WTC11 (cell line): ENCODE results near the gene A1BG. TPM values are rescaled to one million over a fixed set of nuclear protein-coding genes. Genes with fewer than 3 reads are reported as not detected.
A peak's percentile ranks its signal among the peaks of the same experiment; 100 is the strongest.

ENCODE experiments used
- ATAC-seq: fragments of 200-7000 bp; cut with Tn5 transposase; 2 replicates; pipeline ENCODE4 v1.10.0; 2021; ENCODE audit warnings: mild to moderate bottlenecking, moderate library complexity
- CTCF ChIA-PET: fragments of 300-600 bp; sonication (Branson Sonifier 250); formaldehyde crosslinking; loops from one replicate; lab custom pipeline; 2021; ENCODE audit warnings: antibody characterized with exemption; lab: Charles Lee
- POLR2A ChIA-PET: fragments of 350-600 bp; sonication (Branson Sonifier 250); formaldehyde crosslinking; loops from one replicate; lab custom pipeline; 2021; ENCODE audit warnings: antibody characterized with exemption; lab: Charles Lee
- DNase-seq: peaks from one replicate; pipeline ENCODE4 v3.0.0; 2021; ENCODE audit warnings: low spot score
- H3K27ac Mint-ChIP-seq: 2 replicates; pipeline ENCODE4 v1.8.0; 2021; ENCODE audit warnings: mixed read lengths
- H3K27me3 Mint-ChIP-seq: 2 replicates; pipeline ENCODE4 v1.8.0; 2021; ENCODE audit warnings: low read depth, mild to moderate bottlenecking, moderate library complexity, mixed read lengths
- H3K36me3 Mint-ChIP-seq: 2 replicates; pipeline ENCODE4 v1.8.0; 2021; ENCODE audit warnings: mixed read lengths
- H3K4me1 Mint-ChIP-seq: 2 replicates; pipeline ENCODE4 v1.8.0; 2022; ENCODE audit warnings: mixed read lengths
- H3K4me3 Mint-ChIP-seq: 2 replicates; pipeline ENCODE4 v1.8.0; 2021; ENCODE audit warnings: mild to moderate bottlenecking, moderate library complexity, mixed read lengths
- H3K9me3 Mint-ChIP-seq: 2 replicates; pipeline ENCODE4 v1.8.0; 2021; ENCODE audit warnings: mixed read lengths
- ATF1 ChIP-seq: sonication (generic); formaldehyde crosslinking; IDR thresholded peaks from 2 replicates; pipeline ENCODE4 v1.8.1; 2023; ENCODE audit warnings: mild to moderate bottlenecking, moderate library complexity, missing genetic modification reagents
- ELF4 ChIP-seq: sonication (generic); formaldehyde crosslinking; IDR thresholded peaks from 2 replicates; pipeline ENCODE4 v1.8.1; 2022; ENCODE audit warnings: low read depth, mild to moderate bottlenecking, moderate library complexity, missing genetic modification reagents
- ESRRA ChIP-seq: sonication (generic); formaldehyde crosslinking; IDR thresholded peaks from 2 replicates; pipeline ENCODE4 v1.8.1; 2022; ENCODE audit warnings: mild to moderate bottlenecking, missing genetic modification reagents, borderline replicate concordance
- JAZF1 ChIP-seq: fragments of 250-450 bp; sonication (Bioruptor Pico); IDR thresholded peaks from 2 replicates; pipeline ENCODE4 v1.9.0; 2021; ENCODE audit warnings: moderate library complexity, mild to moderate bottlenecking, inconsistent platforms
- TCF7 ChIP-seq: sonication (generic); formaldehyde crosslinking; IDR thresholded peaks from 2 replicates; pipeline ENCODE4 v1.8.0; 2022; ENCODE audit warnings: mild to moderate bottlenecking, low read depth, missing genetic modification reagents, moderate library complexity
- ZNF416 ChIP-seq: fragments of 250-450 bp; sonication (Bioruptor Pico); IDR thresholded peaks from 2 replicates; pipeline ENCODE4 v1.9.0; 2021; ENCODE audit warnings: mild to moderate bottlenecking, inconsistent platforms
- ZNF671 ChIP-seq: fragments of 250-450 bp; sonication (Bioruptor Pico); IDR thresholded peaks from 2 replicates; pipeline ENCODE4 v1.8.0; 2021; ENCODE audit warnings: mild to moderate bottlenecking
- total RNA-seq: library from RNA; stranded (reverse); gene quantifications from 3 replicates; pipeline ENCODE4 v1.2.3, GENCODE V29; 2021
- TF ChIP-seq, protein P1 (sequence below): sonication (generic); formaldehyde crosslinking; IDR thresholded peaks from 2 replicates; pipeline ENCODE4 v1.8.0; 2023; ENCODE audit warnings: mild to moderate bottlenecking, missing genetic modification reagents
- TF ChIP-seq, protein P2 (sequence below): fragments of 250-450 bp; sonication (Bioruptor Pico); IDR thresholded peaks from 2 replicates; pipeline ENCODE4 v1.9.0; 2021; ENCODE audit warnings: mild to moderate bottlenecking
- TF ChIP-seq, protein P3 (sequence below): sonication (generic); formaldehyde crosslinking; IDR thresholded peaks from 2 replicates; pipeline ENCODE4 v1.8.0; 2022; ENCODE audit warnings: mild to moderate bottlenecking, missing genetic modification reagents
- TF ChIP-seq, protein P4 (sequence below): fragments of 250-450 bp; sonication (Bioruptor Pico); IDR thresholded peaks from 2 replicates; pipeline ENCODE4 v2.1.2; 2022; ENCODE audit warnings: mild to moderate bottlenecking, moderate library complexity
- TF ChIP-seq, protein P5 (sequence below): sonication (generic); formaldehyde crosslinking; IDR thresholded peaks from 2 replicates; pipeline ENCODE4 v1.8.1; 2023; ENCODE audit warnings: mild to moderate bottlenecking, missing genetic modification reagents, moderate library complexity
- TF ChIP-seq, protein P6 (sequence below): sonication (generic); formaldehyde crosslinking; IDR thresholded peaks from 2 replicates; pipeline ENCODE4 v1.8.0; 2022; ENCODE audit warnings: mild to moderate bottlenecking, missing genetic modification reagents
- TF ChIP-seq, protein P7 (sequence below): sonication (generic); formaldehyde crosslinking; IDR thresholded peaks from 2 replicates; pipeline ENCODE4 v1.8.1; 2022; ENCODE audit warnings: low read depth, missing genetic modification reagents, borderline replicate concordance

A1BG gene
- total RNA-seq, 1 experiment from 2014 or later, result 24.3 TPM

DNA sequence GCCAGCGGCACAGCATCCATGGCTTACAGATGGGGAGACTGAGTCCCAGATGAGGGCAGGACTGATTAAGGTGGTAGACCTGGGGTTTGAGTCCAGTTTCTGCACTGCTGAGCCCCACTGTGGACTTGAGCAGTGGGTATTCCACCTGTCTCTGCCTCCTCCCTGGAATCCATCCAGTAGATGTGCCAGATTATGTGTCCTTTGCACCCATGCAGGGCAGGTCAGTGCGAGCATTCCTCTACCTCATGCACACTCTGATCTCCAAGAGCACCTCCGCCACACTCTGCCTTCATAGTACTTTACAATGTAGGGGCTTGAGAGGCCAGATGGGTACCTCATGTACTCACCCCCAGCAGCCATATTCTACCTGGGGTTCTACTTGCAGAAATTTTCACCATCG, 16.5 kb downstream of the A1BG start:
- Mint-ChIP-seq H3K27me3 (no peaks in the 10 kb centered on the region), H3K27ac (no peak overlapping the region), H3K9me3 (peaks cover 3% of the 10 kb centered on the region; the same call in 1 of the 2 replicates), H3K4me1 (no peaks in the 10 kb centered on the region), H3K36me3 (peaks cover 24% of the 10 kb centered on the region)
- no peak for ATAC-seq
- no peak for DNase-seq
- CTCF ChIA-PET, result no interaction called here
- TF ChIP-seq JAZF1 (CRISPR knock-in tag), result no peak
- TF ChIP-seq, protein P1, sequence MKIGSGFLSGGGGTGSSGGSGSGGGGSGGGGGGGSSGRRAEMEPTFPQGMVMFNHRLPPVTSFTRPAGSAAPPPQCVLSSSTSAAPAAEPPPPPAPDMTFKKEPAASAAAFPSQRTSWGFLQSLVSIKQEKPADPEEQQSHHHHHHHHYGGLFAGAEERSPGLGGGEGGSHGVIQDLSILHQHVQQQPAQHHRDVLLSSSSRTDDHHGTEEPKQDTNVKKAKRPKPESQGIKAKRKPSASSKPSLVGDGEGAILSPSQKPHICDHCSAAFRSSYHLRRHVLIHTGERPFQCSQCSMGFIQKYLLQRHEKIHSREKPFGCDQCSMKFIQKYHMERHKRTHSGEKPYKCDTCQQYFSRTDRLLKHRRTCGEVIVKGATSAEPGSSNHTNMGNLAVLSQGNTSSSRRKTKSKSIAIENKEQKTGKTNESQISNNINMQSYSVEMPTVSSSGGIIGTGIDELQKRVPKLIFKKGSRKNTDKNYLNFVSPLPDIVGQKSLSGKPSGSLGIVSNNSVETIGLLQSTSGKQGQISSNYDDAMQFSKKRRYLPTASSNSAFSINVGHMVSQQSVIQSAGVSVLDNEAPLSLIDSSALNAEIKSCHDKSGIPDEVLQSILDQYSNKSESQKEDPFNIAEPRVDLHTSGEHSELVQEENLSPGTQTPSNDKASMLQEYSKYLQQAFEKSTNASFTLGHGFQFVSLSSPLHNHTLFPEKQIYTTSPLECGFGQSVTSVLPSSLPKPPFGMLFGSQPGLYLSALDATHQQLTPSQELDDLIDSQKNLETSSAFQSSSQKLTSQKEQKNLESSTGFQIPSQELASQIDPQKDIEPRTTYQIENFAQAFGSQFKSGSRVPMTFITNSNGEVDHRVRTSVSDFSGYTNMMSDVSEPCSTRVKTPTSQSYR, result no peak
- TF ChIP-seq, protein P2, sequence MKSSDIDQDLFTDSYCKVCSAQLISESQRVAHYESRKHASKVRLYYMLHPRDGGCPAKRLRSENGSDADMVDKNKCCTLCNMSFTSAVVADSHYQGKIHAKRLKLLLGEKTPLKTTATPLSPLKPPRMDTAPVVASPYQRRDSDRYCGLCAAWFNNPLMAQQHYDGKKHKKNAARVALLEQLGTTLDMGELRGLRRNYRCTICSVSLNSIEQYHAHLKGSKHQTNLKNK (CRISPR knock-in tag), result no peak
- TF ChIP-seq, protein P3, sequence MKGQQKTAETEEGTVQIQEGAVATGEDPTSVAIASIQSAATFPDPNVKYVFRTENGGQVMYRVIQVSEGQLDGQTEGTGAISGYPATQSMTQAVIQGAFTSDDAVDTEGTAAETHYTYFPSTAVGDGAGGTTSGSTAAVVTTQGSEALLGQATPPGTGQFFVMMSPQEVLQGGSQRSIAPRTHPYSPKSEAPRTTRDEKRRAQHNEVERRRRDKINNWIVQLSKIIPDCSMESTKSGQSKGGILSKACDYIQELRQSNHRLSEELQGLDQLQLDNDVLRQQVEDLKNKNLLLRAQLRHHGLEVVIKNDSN (CRISPR knock-in tag), result no peak
- TF ChIP-seq, protein P4, sequence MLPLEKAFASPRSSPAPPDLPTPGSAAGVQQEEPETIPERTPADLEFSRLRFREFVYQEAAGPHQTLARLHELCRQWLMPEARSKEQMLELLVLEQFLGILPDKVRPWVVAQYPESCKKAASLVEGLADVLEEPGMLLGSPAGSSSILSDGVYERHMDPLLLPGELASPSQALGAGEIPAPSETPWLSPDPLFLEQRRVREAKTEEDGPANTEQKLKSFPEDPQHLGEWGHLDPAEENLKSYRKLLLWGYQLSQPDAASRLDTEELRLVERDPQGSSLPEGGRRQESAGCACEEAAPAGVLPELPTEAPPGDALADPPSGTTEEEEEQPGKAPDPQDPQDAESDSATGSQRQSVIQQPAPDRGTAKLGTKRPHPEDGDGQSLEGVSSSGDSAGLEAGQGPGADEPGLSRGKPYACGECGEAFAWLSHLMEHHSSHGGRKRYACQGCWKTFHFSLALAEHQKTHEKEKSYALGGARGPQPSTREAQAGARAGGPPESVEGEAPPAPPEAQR (CRISPR knock-in tag), result no peak
- no peak for TF ChIP-seq ZNF671 (CRISPR knock-in tag)
- TF ChIP-seq ESRRA, result no peak
- TF ChIP-seq ZNF416 (CRISPR knock-in tag), result no peak
- TF ChIP-seq, all 79 proteins: peak for 0
- POLR2A ChIA-PET, result no interaction called here
- H3K4me3 Mint-ChIP-seq, result no peak overlapping the region

DNA sequence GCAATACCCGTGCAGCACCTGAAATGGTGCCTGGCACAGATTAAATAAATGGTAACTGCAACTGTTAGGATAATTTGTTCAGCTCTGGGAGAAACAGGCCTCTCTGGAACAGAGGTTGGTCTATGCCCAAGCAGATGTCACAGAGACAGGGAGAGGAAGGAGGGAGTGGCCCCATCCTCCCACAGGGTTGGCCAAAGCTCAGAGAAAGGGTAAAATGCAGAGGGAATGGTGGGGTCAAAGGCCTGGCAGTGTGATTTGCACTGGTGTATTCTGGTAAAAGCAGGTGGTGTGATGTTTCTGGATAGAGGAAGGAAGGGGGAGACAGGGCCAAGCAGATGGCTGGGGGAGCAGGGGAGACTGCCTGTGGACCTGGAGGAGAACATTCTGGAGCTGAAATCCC, 17.1 kb downstream of the A1BG start:
- POLR2A ChIA-PET, result no interaction called here

More for the DNA sequence above, 17.1 kb downstream of the A1BG start:
- CTCF ChIA-PET, result no interaction called here
- H3K36me3 Mint-ChIP-seq, result peaks cover 24% of the 10 kb centered on the region
- TF ChIP-seq ATF1, result no peak
- TF ChIP-seq, protein P5, sequence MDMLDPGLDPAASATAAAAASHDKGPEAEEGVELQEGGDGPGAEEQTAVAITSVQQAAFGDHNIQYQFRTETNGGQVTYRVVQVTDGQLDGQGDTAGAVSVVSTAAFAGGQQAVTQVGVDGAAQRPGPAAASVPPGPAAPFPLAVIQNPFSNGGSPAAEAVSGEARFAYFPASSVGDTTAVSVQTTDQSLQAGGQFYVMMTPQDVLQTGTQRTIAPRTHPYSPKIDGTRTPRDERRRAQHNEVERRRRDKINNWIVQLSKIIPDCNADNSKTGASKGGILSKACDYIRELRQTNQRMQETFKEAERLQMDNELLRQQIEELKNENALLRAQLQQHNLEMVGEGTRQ (CRISPR knock-in tag), result no peak
- TF ChIP-seq, protein P6, sequence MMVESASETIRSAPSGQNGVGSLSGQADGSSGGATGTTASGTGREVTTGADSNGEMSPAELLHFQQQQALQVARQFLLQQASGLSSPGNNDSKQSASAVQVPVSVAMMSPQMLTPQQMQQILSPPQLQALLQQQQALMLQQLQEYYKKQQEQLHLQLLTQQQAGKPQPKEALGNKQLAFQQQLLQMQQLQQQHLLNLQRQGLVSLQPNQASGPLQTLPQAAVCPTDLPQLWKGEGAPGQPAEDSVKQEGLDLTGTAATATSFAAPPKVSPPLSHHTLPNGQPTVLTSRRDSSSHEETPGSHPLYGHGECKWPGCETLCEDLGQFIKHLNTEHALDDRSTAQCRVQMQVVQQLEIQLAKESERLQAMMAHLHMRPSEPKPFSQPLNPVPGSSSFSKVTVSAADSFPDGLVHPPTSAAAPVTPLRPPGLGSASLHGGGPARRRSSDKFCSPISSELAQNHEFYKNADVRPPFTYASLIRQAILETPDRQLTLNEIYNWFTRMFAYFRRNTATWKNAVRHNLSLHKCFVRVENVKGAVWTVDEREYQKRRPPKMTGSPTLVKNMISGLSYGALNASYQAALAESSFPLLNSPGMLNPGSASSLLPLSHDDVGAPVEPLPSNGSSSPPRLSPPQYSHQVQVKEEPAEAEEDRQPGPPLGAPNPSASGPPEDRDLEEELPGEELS (CRISPR knock-in tag), result no peak
- TF ChIP-seq, protein P2 (CRISPR knock-in tag), result no peak
- TF ChIP-seq, protein P7, sequence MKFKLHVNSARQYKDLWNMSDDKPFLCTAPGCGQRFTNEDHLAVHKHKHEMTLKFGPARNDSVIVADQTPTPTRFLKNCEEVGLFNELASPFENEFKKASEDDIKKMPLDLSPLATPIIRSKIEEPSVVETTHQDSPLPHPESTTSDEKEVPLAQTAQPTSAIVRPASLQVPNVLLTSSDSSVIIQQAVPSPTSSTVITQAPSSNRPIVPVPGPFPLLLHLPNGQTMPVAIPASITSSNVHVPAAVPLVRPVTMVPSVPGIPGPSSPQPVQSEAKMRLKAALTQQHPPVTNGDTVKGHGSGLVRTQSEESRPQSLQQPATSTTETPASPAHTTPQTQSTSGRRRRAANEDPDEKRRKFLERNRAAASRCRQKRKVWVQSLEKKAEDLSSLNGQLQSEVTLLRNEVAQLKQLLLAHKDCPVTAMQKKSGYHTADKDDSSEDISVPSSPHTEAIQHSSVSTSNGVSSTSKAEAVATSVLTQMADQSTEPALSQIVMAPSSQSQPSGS, result no peak
- TF ChIP-seq TCF7 (CRISPR knock-in tag), result no peak
- TF ChIP-seq ESRRA, result no peak
- TF ChIP-seq ELF4, result no peak
- no peaks in the 10 kb centered on the region for H3K27me3 Mint-ChIP-seq
- no peak for ATAC-seq
- peaks cover 3% of the 10 kb centered on the region; the same call in 1 of the 2 replicates for H3K9me3 Mint-ChIP-seq
- H3K4me3 Mint-ChIP-seq, result no peak overlapping the region
- no peak for DNase-seq
- no peaks in the 10 kb centered on the region for H3K4me1 Mint-ChIP-seq
- peak overlapping the region; percentile 49; the same call in 1 of the 2 replicates for H3K27ac Mint-ChIP-seq
